Activated naive CD8-positive, alpha-beta T cell (primary cell): ENCODE measurements around the gene LAT.

Experiments used
- H3K27ac Mint-ChIP-seq: one replicate; pipeline ENCODE4 v1.8.0; 2021; ENCODE audit warnings: mixed read lengths
- H3K27me3 Mint-ChIP-seq: one replicate; pipeline ENCODE4 v1.8.0; 2021; ENCODE audit warnings: mixed read lengths
- H3K36me3 Mint-ChIP-seq: one replicate; pipeline ENCODE4 v1.8.0; 2021; ENCODE audit warnings: mixed read lengths
- H3K4me1 Mint-ChIP-seq: one replicate; pipeline ENCODE4 v1.8.0; 2021; ENCODE audit warnings: low read depth, mixed read lengths
- H3K4me3 Mint-ChIP-seq: one replicate; pipeline ENCODE4 v1.8.0; 2021; ENCODE audit warnings: mild to moderate bottlenecking, mixed read lengths
- H3K9me3 Mint-ChIP-seq: one replicate; pipeline ENCODE4 v1.8.0; 2021; ENCODE audit warnings: low read depth, mixed read lengths

The LAT gene

GRCh38 chr16:29030086-29030840 is 45.4 kb downstream of the LAT start:
- no peaks in the 10 kb centered on the region for H3K36me3 Mint-ChIP-seq
- peak overlapping the region; percentile 56 for H3K4me3 Mint-ChIP-seq
- H3K9me3 Mint-ChIP-seq, result no peaks in the 10 kb centered on the region
- H3K27ac Mint-ChIP-seq, result peak overlapping the region; percentile 91
- no peaks in the 10 kb centered on the region for H3K27me3 Mint-ChIP-seq
- H3K4me1 Mint-ChIP-seq, result peaks cover 37% of the 10 kb centered on the region
